NCI-H1417 treated with DMSO at 0.1 percent for 48 hours (cell line): Measurements from ENCODE around the gene L3MBTL2.

ENCODE experiments used
- DNase-seq: peaks from one replicate; lab custom pipeline; 2025; lab: John Stamatoyannopoulos, UW

L3MBTL2 gene

GRCh38 chr22:41215409-41215808 is 10.3 kb downstream of the L3MBTL2 start:
- no peak for DNase-seq

GRCh38 chr22:41215926-41216325 is 10.8 kb downstream of the L3MBTL2 start:
- no peak for DNase-seq

GRCh38 chr22:41216984-41217383 is 11.9 kb downstream of the L3MBTL2 start:
- DNase-seq: no peak

GRCh38 chr22:41217553-41218157 is 12.5 kb downstream of the L3MBTL2 start:
- no peak for DNase-seq

GRCh38 chr22:41222846-41223507 is 17.9 kb downstream of the L3MBTL2 start:
- DNase-seq: no peak

- DNase-seq: no peak
These were observed 18.4 kb downstream of the L3MBTL2 start for GRCh38 chr22:41223535-41223934.

- DNase-seq: no peak
These were observed 21.9 kb downstream of the L3MBTL2 start for GRCh38 chr22:41226723-41227655.

GRCh38 chr22:41229215-41229614 is 24.1 kb downstream of the L3MBTL2 start:
- DNase-seq: no peak

GRCh38 chr22:41229730-41230400 is 24.8 kb downstream of the L3MBTL2 start:
- no peak for DNase-seq

- DNase-seq: no peak
These were observed 25.3 kb downstream of the L3MBTL2 start for GRCh38 chr22:41230401-41230785.

GRCh38 chr22:41231369-41231768 is 26.3 kb downstream of the L3MBTL2 start:
- no peak for DNase-seq

- no peak for DNase-seq
These were observed 29.9 kb downstream of the L3MBTL2 start for GRCh38 chr22:41234815-41235695.

GRCh38 chr22:41237036-41237706 is 32.1 kb downstream of the L3MBTL2 start:
- DNase-seq: no peak

- DNase-seq: no peak
These were observed 32.8 kb downstream of the L3MBTL2 start for GRCh38 chr22:41237707-41238569.

- DNase-seq: no peak
These were observed 33.7 kb downstream of the L3MBTL2 start for GRCh38 chr22:41238570-41239442.

GRCh38 chr22:41239443-41240128 is 34.5 kb downstream of the L3MBTL2 start:
- DNase-seq: no peak

- DNase-seq: no peak
These were observed 35.4 kb downstream of the L3MBTL2 start, which contains the start of gene CHADL for GRCh38 chr22:41240377-41241132. CHADL (minus strand) TSS chr22:41240931; CDS start chr22:41240881, 50 bp downstream.
